ENCODE data around the gene LYSMD3.
"Not testable (repeated sequence)": the region's sequence is repeated elsewhere in the genome, so short reads cannot be mapped to it uniquely, and the experiment has no call there.

The LYSMD3 gene

GRCh38 chr5:90529194-90529938 lies at the start of gene LYSMD3:
Gene LYSMD3, minus strand, starts transcription at chr5:90529584. Its CDS starts 4,295 bp downstream, at chr5:90525289.
- H3K4me3 ChIP-seq (ENCODE audit: low read depth, low read length), result peak within 1 kb of the TSS; percentile 71
- no peak for TF ChIP-seq CTCF (IDR thresholded peaks at IDR 0.05; ENCODE audit: low read depth, low read length)
- in situ Hi-C loops (cut with HindIII; ENCODE audit: low sequenced_read_pairs), result no loop called here
- DNase-seq (ENCODE audit: low read depth, low spot score), result peak; percentile 98

DNA sequence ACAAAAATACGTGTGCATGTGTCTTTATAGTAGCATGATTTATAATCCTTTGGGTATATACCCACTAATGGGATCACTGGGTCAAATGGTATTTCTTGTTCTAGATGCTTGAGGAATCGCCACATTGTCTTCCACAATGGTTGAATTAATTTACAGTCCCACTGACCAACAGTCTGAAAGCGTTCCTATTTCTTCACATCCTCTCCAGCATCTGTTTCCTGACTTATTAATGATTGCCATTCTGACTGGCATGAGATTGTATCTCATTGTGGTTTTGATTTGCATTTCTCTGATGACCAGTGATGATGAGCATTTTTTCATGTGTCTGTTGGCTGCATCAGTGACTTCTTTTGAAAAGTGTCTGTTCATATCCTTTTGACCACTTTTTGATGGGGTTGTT lies 47.2 kb upstream of the LYSMD3 start:
- H3K4me3 ChIP-seq (ENCODE audit: low read depth, low read length); DNase-seq (ENCODE audit: low read depth, low spot score); in situ Hi-C loops (cut with HindIII; ENCODE audit: low sequenced_read_pairs): not testable (repeated sequence)

DNA sequence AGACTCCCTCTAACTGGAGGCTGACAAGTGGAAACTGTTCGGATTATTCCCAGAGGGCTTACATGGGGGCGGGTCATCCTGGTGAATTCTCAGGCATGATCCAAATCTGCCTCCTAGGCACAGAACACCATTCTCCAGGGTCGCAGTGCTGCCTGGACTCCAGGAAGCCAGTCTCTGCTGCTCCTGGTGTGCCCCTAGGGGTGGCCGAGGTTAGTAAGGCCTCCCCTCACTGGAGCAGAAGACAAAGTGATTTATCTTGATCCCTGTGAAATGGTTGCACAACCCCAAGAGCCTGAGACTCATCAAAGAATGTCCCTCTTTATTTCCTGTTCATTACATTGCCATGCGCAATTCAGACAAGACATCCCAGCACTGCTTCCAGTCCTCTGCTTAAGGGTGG lies 46.3 kb upstream of the LYSMD3 start:
- in situ Hi-C loops (cut with HindIII; ENCODE audit: low sequenced_read_pairs), result no loop called here
- no peak for TF ChIP-seq CTCF (IDR thresholded peaks at IDR 0.05; ENCODE audit: low read depth, low read length)
- no peak overlapping the region for H3K4me3 ChIP-seq (ENCODE audit: low read depth, low read length)
- no peak for DNase-seq (ENCODE audit: low read depth, low spot score)

DNA sequence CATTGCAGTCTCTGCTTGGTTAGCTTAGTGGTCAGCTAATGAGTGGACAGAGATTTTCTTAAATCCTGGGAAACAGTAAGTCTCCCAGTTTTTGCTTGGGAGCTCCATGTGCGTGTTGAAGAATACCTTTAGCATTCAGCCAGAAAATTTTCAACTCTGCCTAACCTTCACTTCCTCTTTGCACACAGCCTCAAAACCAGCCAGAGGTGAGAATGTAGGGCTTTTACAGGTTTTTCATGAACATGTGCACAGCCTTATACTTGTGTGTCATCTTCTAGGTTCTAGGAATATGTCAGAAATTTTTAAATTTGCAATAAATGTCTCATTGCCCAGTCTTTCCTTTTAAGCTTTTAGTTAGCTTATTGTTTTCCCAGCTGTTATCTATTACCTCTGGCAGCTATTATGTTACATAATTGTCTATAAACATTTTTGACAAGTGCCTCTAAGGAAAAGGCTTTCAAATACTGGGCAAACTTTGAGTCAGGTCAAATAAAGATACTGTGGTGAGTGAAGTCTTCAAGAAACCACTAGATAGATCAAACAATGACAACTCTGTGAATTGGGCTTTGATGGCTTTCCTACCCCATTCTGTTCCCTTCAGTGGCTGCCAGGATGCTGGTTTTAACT lies 41.9 kb upstream of the LYSMD3 start:
- DNase-seq (ENCODE audit: low read depth, low spot score), result no peak
- in situ Hi-C loops (cut with HindIII; ENCODE audit: low sequenced_read_pairs), result no loop called here
- no peak for TF ChIP-seq CTCF (IDR thresholded peaks at IDR 0.05; ENCODE audit: low read depth, low read length)
- no peak overlapping the region for H3K4me3 ChIP-seq (ENCODE audit: low read depth, low read length)

DNA sequence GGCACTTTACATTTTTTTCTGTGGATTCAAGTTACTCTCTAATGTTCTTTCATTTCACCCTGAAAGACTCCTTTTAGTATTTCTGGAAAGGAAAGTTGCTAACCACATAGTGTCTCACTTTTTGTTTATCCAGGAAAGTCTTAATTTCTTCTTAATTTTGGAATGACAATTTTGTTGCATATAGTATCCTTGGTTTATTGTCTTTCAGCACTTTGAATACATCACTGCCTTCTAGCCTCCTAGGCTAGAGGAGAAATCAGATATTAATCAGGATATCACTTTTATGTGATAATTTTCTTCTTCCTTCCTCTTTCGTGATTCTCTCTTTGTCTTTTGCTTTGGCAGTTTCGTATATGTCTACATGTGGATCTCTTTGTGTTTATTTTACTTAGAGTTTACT lies 40.6 kb upstream of the LYSMD3 start:
- no peak for DNase-seq (ENCODE audit: low read depth, low spot score)
- in situ Hi-C loops (cut with HindIII; ENCODE audit: low sequenced_read_pairs), result no loop called here
- no peak overlapping the region for H3K4me3 ChIP-seq (ENCODE audit: low read depth, low read length)
- TF ChIP-seq CTCF (IDR thresholded peaks at IDR 0.05; ENCODE audit: low read depth, low read length), result no peak

DNA sequence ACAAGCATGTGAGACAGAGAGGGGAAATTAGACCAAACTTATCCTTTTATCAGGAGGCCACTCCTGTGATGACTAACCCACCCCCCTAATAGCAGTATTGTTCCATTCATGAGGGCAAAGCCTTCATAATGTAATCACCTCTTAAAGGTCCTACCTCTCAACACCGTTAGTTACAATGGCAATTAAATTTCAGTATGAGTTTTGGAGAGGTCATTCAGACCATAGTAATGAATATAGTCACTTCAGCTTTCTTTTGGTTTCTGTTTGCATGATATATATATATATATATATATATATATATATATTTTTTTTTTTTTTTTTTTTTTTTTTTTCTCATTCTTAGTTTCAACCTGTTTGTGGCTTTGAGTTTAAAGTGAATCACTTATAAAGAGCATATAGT lies 39.7 kb upstream of the LYSMD3 start:
- DNase-seq (ENCODE audit: low read depth, low spot score), result no peak
- no peak overlapping the region for H3K4me3 ChIP-seq (ENCODE audit: low read depth, low read length)
- in situ Hi-C loops (cut with HindIII; ENCODE audit: low sequenced_read_pairs), result no loop called here
- no peak for TF ChIP-seq CTCF (IDR thresholded peaks at IDR 0.05; ENCODE audit: low read depth, low read length)

GRCh38 chr5:90565491-90565890 lies 36.1 kb upstream of the LYSMD3 start:
- in situ Hi-C loops (cut with HindIII; ENCODE audit: low sequenced_read_pairs), result no loop called here
- no peak overlapping the region for H3K4me3 ChIP-seq (ENCODE audit: low read depth, low read length)
- no peak for TF ChIP-seq CTCF (IDR thresholded peaks at IDR 0.05; ENCODE audit: low read depth, low read length)
- no peak for DNase-seq (ENCODE audit: low read depth, low spot score)
